GM12891 (cell line): ENCODE results near the gene BCL10. TPM values are rescaled to one million over a fixed set of nuclear protein-coding genes. Genes with fewer than 3 reads are reported as not detected.

Experiments used
- DNase-seq: peaks from one replicate; pipeline ENCODE4 v3.0.0; 2011; ENCODE audit warnings: low spot score; ENCODE audit not compliant: insufficient read length
- FAIRE-seq: peaks from 2 replicates; lab custom pipeline; 2011; peaks lifted over from hg19 to GRCh38; lab: Jason Lieb, UNC
- PAX5 ChIP-seq: IDR thresholded peaks from 2 replicates; pipeline ENCODE4 v1.6.1; 2011; ENCODE audit warnings: low read length, moderate library complexity, mild to moderate bottlenecking; ENCODE audit not compliant: insufficient read depth, severe bottlenecking
- POLR2A ChIP-seq: IDR thresholded peaks from 2 replicates; pipeline ENCODE4 v1.6.1; 2011; ENCODE audit warnings: low read depth, low read length, control low read depth
- POLR2AphosphoS5 ChIP-seq: IDR thresholded peaks from 2 replicates; pipeline ENCODE4 v1.6.1; 2011; ENCODE audit warnings: low read depth, low read length, control low read depth
- POU2F2 ChIP-seq: IDR thresholded peaks from 2 replicates; pipeline ENCODE4 v1.6.1; 2011; ENCODE audit warnings: low read depth, mild to moderate bottlenecking, control low read depth, low read length, moderate library complexity
- SPI1 ChIP-seq: IDR thresholded peaks from 2 replicates; pipeline ENCODE4 v1.6.1; 2011; ENCODE audit warnings: low read depth, low read length, control low read depth
- TAF1 ChIP-seq: IDR thresholded peaks from 2 replicates; pipeline ENCODE4 v1.6.1; 2011; ENCODE audit warnings: low read depth, low read length, control low read depth
- polyA plus RNA-seq: library from polyadenylated mRNA; unstranded; fragments of >200 nt; gene quantifications from one replicate; pipeline ENCODE4 v1.2.1, GENCODE V29; 2012; ENCODE audit warnings: low read depth, missing spikeins, inconsistent platforms; ENCODE audit not compliant: missing spikeins

The BCL10 gene
- 10.3 TPM for polyA plus RNA-seq

DNA sequence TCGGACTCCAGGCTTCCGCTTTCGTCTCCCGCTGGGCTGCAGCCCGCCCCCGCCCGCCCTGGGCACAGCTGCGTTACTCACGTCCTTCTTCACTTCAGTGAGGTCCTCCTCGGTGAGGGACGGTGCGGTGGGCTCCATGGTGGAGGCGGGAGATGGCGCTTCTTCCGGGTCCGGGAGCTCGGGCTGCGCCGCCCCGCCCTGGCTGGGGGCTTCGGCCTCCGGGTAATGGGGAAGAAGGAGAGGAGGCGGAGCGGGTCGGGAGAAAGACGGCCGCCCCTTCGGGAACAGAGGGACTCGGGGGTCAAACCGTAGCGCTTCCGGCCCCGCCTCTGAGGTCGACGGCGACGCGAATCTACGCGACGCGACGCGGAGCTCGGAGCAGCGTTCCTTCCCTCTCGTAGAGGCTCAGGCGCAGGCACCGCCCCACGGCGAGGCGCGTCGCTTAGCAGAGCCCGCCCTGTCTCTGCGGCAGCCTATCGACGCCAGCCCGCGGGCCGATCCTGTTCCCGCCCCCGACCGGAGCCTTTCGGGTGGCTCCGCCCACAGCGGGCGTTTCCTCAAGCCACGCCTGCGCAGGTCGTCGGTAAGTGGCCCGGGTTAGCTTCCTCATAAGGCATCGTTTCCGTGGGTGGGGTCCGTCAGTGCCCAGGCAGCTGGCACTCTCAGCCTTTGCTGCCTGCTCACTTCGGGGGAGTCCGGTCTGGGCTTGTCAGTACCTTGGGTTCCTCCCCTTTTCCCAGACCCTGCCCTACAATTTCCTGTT is at the start of gene BCL10:
TSS of gene BCL10 (minus strand) at position 418 of the 763 bp plus-strand sequence. CDS start at position 138, 280 bp downstream.
- FAIRE-seq (peak; percentile 97), DNase-seq (peak; percentile 87)
- TF ChIP-seq SPI1 (no peak; the same call in 1 of the 2 replicates), TAF1 (peak; percentile 9; the same call in 1 of the 2 replicates), POLR2AphosphoS5 (peak; percentile 69; the same call in 1 of the 2 replicates), POU2F2 (no peak), POLR2A (peak; percentile 82; the same call in 1 of the 2 replicates), PAX5 (no peak)

DNA sequence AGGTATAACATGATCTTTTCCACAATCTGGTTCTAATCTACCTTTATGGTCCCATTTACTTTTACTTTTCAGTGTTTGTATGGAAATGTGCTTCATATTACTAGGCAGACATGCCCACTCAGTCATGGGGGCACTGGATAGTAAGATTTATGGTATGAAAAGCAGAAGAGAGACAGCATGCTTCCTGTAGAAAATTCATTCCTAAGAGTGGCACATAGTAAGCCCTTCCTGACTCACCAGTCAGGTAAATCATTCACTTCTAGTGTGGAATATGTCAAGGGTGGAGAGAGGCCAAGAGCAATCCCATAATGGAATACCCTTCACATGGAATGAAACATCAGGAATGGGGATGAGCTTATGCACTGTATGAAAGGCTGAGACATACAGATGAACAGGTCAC is 49.5 kb upstream of the BCL10 start:
- DNase-seq: no peak
- FAIRE-seq: no peak
- TF ChIP-seq PAX5: no peak
- no peak for TF ChIP-seq TAF1
- no peak for TF ChIP-seq SPI1
- TF ChIP-seq POLR2AphosphoS5: no peak
- TF ChIP-seq POU2F2: no peak
- no peak for TF ChIP-seq POLR2A

DNA sequence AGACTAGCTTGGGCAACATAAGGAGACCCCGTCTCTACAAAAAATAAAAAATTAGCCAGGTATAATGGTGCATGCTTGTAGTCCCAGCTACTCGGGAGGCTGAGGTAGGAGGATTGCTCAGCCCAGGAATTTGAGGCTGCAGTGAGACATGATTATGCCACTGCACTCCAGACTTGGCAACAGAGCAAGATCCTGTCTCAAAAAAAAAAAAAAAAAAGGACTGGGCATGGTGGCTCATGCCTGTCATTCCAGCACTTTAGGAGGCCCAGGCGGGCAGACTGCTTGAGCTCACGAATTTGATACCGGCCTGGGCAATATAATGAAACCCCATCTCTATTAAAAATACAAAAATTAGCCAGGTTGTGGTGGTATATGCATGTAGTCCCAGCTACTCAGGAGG is 47.3 kb upstream of the BCL10 start:
- DNase-seq (no peak), FAIRE-seq (no peak)
- TF ChIP-seq TAF1: no peak
- TF ChIP-seq SPI1: no peak
- no peak for TF ChIP-seq POLR2A
- no peak for TF ChIP-seq PAX5

DNA sequence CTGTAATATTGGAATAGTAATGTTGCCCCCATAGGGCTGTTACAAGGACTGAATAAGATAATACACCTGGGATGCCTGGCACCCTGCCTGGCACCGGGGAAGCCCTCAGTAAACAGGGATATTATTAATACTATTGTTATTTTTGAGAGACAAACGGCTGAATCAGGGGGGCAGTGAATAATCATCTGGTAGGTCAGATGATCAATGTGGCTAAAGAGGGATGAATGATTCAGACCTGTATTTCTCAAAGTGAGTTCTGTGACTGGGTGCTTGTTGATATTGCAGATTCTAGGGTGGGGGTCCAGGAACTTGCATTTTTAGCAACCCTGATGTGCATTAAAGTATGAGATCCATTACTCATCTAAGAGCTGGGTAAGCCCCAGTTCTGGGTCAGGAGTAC is 46.2 kb upstream of the BCL10 start:
- DNase-seq: no peak
- no peak for TF ChIP-seq PAX5
- TF ChIP-seq POU2F2: no peak
- no peak for TF ChIP-seq TAF1
- TF ChIP-seq POLR2A: no peak
- no peak for TF ChIP-seq SPI1
- TF ChIP-seq POLR2AphosphoS5: no peak
- FAIRE-seq: no peak

DNA sequence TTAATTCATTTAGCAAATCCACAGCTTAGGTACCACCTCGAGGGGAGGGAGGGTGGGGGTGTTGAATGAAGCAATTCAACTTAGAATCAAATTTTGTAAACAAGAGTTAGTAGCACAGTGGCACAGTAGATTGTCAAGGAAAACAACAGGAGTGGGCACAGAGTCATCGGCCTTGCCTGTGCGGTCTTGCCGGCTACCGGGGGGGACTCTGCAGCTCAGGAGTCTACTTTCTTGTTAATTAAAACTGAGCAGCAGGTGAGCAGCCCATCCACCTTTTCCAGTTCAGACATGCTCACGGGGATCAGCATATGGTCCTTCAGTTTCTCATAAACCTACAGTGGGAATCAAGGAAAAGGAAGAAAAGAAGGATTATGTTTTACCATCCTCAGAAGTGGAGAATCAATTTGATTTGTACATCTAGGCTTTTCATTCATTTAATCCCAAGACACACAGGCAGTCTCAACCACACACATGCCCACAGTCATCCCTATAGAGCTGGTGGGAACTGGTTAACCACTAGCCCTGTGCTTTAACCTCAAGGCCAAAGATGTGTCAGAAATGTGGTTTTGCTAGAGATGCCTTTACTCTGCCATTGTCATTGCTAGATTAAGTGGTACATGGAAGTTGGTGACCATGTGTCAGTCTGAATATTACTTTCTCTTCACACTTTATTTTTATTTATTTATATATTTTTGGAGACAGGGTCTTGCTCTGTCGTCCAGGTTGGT is 45.0 kb upstream of the BCL10 start:
- DNase-seq (no peak), FAIRE-seq (no peak)
- no peak for TF ChIP-seq PAX5
- no peak for TF ChIP-seq TAF1
- no peak for TF ChIP-seq SPI1
- TF ChIP-seq POLR2AphosphoS5: no peak
- no peak for TF ChIP-seq POLR2A
- no peak for TF ChIP-seq POU2F2

DNA sequence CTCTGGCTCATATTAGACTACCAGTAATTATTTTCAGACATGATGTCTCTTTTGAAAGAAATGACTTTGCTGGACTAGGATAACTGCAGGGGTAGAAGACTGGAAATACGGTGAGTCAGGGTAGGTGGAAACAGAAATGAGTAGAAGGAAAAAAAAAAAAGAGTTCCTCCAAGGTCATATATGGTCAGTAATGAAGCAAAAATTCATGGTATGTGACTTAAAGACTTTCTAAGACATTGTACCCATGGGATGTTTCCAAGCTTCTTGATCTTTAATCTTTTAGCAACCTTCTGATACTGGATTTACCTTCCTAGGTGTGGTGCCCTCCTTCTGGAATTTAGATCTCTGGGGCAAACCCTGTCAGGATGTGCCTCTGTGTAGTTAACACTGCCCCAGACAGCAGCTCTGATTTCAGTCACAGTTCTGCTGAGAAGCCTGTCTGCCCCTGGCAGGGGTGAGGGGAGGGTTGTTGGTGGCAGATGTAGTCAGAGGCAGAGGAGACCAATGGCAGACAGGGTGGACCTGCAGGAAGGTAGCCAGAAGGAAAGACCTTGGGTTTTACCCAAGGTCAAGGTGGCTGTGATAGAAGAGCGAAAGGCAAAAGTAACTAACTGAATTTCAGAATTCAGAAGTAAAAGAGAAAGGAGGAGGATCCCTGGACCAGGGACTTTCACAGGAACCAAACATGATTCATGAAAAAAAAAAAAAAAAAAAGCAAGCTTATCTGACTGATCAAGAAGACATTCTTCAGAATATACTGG is 44.1 kb upstream of the BCL10 start:
- no peak for DNase-seq
- FAIRE-seq: no peak

DNA sequence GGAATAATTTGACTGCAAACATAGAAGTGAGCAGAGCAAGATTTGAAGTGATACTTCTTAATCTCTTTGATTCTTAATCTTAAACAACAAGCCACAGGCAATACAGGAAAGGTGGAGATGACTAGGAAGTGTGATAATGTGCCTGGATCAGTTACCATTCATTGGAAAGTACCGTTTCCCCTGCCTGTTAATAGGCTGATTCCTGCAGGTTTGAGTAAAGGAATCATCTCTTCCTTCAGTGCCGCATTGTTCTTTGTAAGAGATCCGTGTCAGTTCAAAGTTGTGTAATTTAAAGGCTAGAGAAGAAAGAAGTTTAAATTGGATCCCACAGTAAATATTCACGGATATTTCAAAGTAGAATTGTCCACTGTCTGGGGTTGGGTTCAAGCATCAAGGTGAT is 43.5 kb upstream of the BCL10 start:
- DNase-seq: no peak
- TF ChIP-seq PAX5 (no peak), TAF1 (no peak), SPI1 (no peak), POU2F2 (no peak), POLR2AphosphoS5 (no peak), POLR2A (no peak)
- no peak for FAIRE-seq

More for the DNA sequence above, 44.1 kb upstream of the BCL10 start:
- TF ChIP-seq TAF1: no peak
- no peak for TF ChIP-seq POLR2AphosphoS5
- no peak for TF ChIP-seq PAX5
- no peak for TF ChIP-seq POLR2A
- TF ChIP-seq SPI1: no peak
- no peak for TF ChIP-seq POU2F2

DNA sequence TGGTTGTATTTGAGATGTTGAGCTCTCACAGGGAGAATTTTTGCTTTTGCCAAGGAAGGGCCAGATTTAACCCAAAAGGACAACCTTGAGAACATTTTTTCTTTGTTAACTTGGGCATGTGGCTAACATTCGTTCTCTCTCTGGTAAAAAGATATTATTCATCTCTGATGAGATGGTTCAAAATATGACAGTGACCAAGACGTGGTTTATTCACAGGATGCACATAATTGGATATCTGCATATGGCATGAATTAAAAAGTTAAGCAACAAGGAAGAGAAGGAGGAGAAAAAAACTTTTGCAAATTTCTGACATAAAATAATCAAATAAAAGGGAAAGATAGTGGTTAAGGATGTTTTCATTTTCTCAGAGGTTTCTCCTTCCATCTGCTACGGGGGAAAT is 43.1 kb upstream of the BCL10 start:
- FAIRE-seq (no peak), DNase-seq (no peak)
- no peak for TF ChIP-seq SPI1
- TF ChIP-seq POLR2AphosphoS5: no peak
- no peak for TF ChIP-seq TAF1
- no peak for TF ChIP-seq PAX5
- no peak for TF ChIP-seq POLR2A
- TF ChIP-seq POU2F2: no peak

DNA sequence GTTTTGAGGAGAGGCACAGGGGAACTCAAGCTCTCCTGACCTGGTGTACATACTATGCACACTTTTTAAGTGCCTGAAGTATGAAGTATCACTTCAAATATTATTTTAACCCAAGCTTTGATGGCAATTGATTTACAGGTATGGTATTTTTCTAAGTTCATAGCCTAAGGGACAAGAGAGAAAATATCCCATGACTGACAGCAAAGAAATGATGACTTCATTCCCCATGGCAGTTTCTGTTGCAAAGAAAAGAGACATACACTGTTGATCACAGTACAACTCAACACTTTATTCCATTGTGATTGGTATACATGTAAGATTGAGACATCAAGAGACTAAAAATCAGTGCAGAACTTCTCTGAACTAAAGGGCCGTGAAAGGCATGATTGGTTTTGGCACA is 41.8 kb upstream of the BCL10 start:
- FAIRE-seq: no peak
- TF ChIP-seq POLR2AphosphoS5: no peak
- TF ChIP-seq TAF1: no peak
- TF ChIP-seq SPI1: no peak
- no peak for DNase-seq
